MCF 10A (cell line): ENCODE measurements around the gene WWOX. TPM values are rescaled to one million over a fixed set of nuclear protein-coding genes. Genes with fewer than 3 reads are reported as not detected.

Source experiments
- BruUV-seq: library from RNA; stranded (reverse); fragments of 400-500 nt; replicated peaks from 2 replicates; lab custom pipeline; 2021; lab: Mats Ljungman, UMichigan
- CTCF ChIA-PET: fragments of 300-600 bp; sonication (Branson Sonifier 250); formaldehyde crosslinking; extraction: SDS; loops from one replicate; lab custom pipeline; 2021; ENCODE audit warnings: antibody characterized with exemption, inconsistent platforms; lab: Yijun Ruan, JAX
- POLR2A ChIA-PET: fragments of 300-600, 350-650 bp; sonication (Branson Sonifier 250); formaldehyde crosslinking; extraction: SDS; loops from one replicate; lab custom pipeline; 2020; ENCODE audit warnings: antibody characterized with exemption, inconsistent platforms; lab: Yijun Ruan, JAX
- DNase-seq: peaks from one replicate; pipeline ENCODE4 v3.0.0-alpha.2; 2018; ENCODE audit not compliant: unreplicated experiment
- H3K27ac Mint-ChIP-seq: one replicate; pipeline ENCODE4 v1.8.0; 2022; ENCODE audit warnings: mild to moderate bottlenecking, low read depth, mixed read lengths; ENCODE audit not compliant: unreplicated experiment
- H3K27me3 Mint-ChIP-seq: one replicate; pipeline ENCODE4 v1.8.0; 2022; ENCODE audit warnings: mixed read lengths; ENCODE audit not compliant: insufficient read depth, unreplicated experiment
- H3K36me3 Mint-ChIP-seq: one replicate; pipeline ENCODE4 v1.8.0; 2022; ENCODE audit warnings: mild to moderate bottlenecking, moderate library complexity, mixed read lengths; ENCODE audit not compliant: insufficient read depth, unreplicated experiment
- H3K4me1 Mint-ChIP-seq: one replicate; pipeline ENCODE4 v1.8.0; 2022; ENCODE audit warnings: mixed read lengths; ENCODE audit not compliant: insufficient read depth, unreplicated experiment
- H3K4me3 Mint-ChIP-seq: one replicate; pipeline ENCODE4 v1.8.0; 2022; ENCODE audit warnings: mild to moderate bottlenecking, moderate library complexity, mixed read lengths; ENCODE audit not compliant: unreplicated experiment
- H3K9me3 Mint-ChIP-seq: one replicate; pipeline ENCODE4 v1.8.0; 2022; ENCODE audit warnings: mixed read lengths; ENCODE audit not compliant: unreplicated experiment
- CTCF ChIP-seq: fragments of 200-600 bp; IDR thresholded peaks from one replicate; pipeline ENCODE4 v1.8.0; 2022; ENCODE audit warnings: antibody characterized with exemption, mild to moderate bottlenecking; ENCODE audit not compliant: unreplicated experiment
- intact Hi-C: fragments of 100-400 bp; cut with micrococcal nuclease; formaldehyde crosslinking; loops from 2 replicates; pipeline ENCODE4 v1.14.1; 2022
- total RNA-seq: library from RNA; stranded (reverse); gene quantifications from 2 replicates; pipeline ENCODE4 v1.2.3, GENCODE V29; 2022

WWOX gene
- total RNA-seq, 1 experiment from 2014 or later = 18.1 TPM

DNA sequence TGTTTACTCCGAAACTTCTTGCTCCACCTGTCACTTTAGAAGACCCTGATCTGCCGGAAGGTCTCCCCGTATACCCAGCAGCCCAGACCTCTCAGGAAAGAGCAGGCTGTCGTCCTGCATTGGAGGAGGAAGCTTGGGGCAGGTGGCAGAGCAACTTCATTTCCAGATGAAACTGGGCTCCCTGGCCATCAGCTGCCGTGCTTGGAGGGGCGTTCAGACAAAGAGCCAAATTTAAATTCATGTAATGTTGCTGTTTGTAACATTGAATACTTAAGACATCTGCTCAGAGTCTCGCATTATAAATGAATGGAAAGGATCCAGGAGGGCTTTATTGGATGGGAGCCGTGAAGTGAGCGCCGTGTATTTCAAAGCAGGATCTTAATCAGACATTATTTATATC, 872.6 kb downstream of the WWOX start:
- Mint-ChIP-seq H3K4me3 (no peak overlapping the region), H3K27ac (no peak overlapping the region), H3K4me1 (peaks cover 2% of the 10 kb centered on the region), H3K36me3 (peaks cover 5% of the 10 kb centered on the region), H3K27me3 (peaks cover 11% of the 10 kb centered on the region), H3K9me3 (no peaks in the 10 kb centered on the region)
- no TSS peak for BruUV-seq
- intact Hi-C loops = no loop called here
- POLR2A ChIA-PET = no interaction called here
- TF ChIP-seq CTCF = no peak
- DNase-seq = no peak
- CTCF ChIA-PET = interaction anchor here (0.6 kb wide), 1 partner anchor 849 kb away, joined by 3 read pairs; no protein-coding TSS in a partner anchor

DNA sequence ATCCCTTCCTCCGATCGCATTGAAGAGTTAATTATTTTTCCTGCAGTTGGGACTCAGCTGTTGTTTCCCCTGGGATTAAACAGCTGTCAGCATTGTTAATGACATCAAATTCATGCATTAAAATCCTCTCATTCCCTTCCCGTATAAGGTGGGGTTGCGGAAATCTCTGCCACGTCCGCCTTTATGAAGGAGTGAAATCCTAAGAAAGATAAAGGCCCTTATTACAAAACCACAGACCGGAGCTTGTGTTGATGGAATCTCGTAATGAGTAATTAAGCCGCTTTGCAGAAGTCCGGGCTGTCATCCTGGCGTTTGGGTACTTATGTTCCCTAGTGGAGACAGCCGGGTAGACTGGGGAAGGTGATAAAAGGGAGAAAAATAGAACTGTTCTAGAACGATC, 873.5 kb downstream of the WWOX start:
- TF ChIP-seq CTCF = no peak
- BruUV-seq = no TSS peak
- H3K27ac Mint-ChIP-seq = no peak overlapping the region
- POLR2A ChIA-PET = interaction anchor here (0.7 kb wide), 1 partner anchor 13 kb away, joined by 3 read pairs; no protein-coding TSS in a partner anchor
- no peak for DNase-seq
- CTCF ChIA-PET = no interaction called here
- no peak overlapping the region for H3K4me3 Mint-ChIP-seq
- intact Hi-C loops = no loop called here
- H3K36me3 Mint-ChIP-seq = peaks cover 5% of the 10 kb centered on the region
- no peaks in the 10 kb centered on the region for H3K9me3 Mint-ChIP-seq
- no peaks in the 10 kb centered on the region for H3K4me1 Mint-ChIP-seq
- peaks cover 15% of the 10 kb centered on the region for H3K27me3 Mint-ChIP-seq

GRCh38 chr16:78976212-78976611, 876.8 kb downstream of the WWOX start:
- no peak for TF ChIP-seq CTCF
- no peaks in the 10 kb centered on the region for H3K9me3 Mint-ChIP-seq
- BruUV-seq = no TSS peak
- no peak overlapping the region for H3K4me3 Mint-ChIP-seq
- H3K4me1 Mint-ChIP-seq = no peaks in the 10 kb centered on the region
- DNase-seq = no peak
- POLR2A ChIA-PET = no interaction called here
- intact Hi-C loops = no loop called here
- no peak overlapping the region for H3K27ac Mint-ChIP-seq
- H3K27me3 Mint-ChIP-seq = peaks cover 25% of the 10 kb centered on the region
- CTCF ChIA-PET = interaction anchor here (0.6 kb wide), 1 partner anchor 40 kb away, joined by 3 read pairs; no protein-coding TSS in a partner anchor
- peaks cover 5% of the 10 kb centered on the region for H3K36me3 Mint-ChIP-seq

DNA sequence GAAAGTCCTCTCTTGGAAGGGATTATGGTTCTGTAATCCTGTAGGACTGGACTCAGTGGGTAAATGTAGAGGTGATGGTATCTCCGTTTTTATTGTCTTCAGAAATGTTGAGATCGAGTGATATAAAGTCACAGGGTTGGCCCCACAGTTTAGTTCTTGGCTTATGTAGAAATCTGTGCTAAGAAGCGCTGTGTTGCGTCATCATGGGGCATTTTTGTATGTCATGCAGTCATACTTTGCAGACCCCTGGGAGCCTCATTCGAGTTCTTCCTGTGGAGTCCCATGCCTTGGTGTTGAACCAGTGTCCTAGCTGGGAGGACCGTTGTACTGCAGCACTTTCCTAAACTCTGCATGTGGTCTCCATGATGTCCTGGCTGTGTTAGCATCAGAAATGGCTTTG, 881.4 kb downstream of the WWOX start:
- intact Hi-C loops = no loop called here
- DNase-seq = no peak
- no TSS peak for BruUV-seq

More for the DNA sequence above, 881.4 kb downstream of the WWOX start:
- H3K36me3 Mint-ChIP-seq = no peaks in the 10 kb centered on the region
- peaks cover 14% of the 10 kb centered on the region for H3K27me3 Mint-ChIP-seq
- TF ChIP-seq CTCF = no peak
- H3K4me3 Mint-ChIP-seq = no peak overlapping the region
- H3K9me3 Mint-ChIP-seq = no peaks in the 10 kb centered on the region
- ChIA-PET POLR2A (no interaction called here), CTCF (interaction anchor here (0.6 to 1.4 kb wide), 4 partner anchors 19 to 1247 kb away, joined by 3 to 6 read pairs (median 4); no protein-coding TSS in a partner anchor)
- H3K27ac Mint-ChIP-seq = no peak overlapping the region
- H3K4me1 Mint-ChIP-seq = no peaks in the 10 kb centered on the region
